Neural cell (in vitro differentiated cells): Measurements from ENCODE around the gene SQSTM1. TPM values are rescaled to one million over a fixed set of nuclear protein-coding genes. Genes with fewer than 3 reads are reported as not detected.

ENCODE experiments used
- H2AFZ ChIP-seq: fragments of 200-600, 300-800 bp; sonication (generic), shearing (Covaris generic); 2 replicates; pipeline ENCODE4 v1.6.0; 2014; ENCODE audit warnings: low read depth, mild to moderate bottlenecking, antibody characterized with exemption, low read length, moderate library complexity
- H3F3A ChIP-seq: fragments of 200-600 bp; shearing (Covaris generic); 2 replicates; pipeline ENCODE4 v1.6.1; 2016; ENCODE audit warnings: mild to moderate bottlenecking, moderate library complexity, mixed read lengths, antibody characterized with exemption, low read length; ENCODE audit not compliant: insufficient read depth, poor library complexity, severe bottlenecking
- H3K27ac ChIP-seq: fragments of 200-600, 300-800 bp; sonication (generic), shearing (Covaris generic); 2 replicates; pipeline ENCODE4 v1.5.1; 2014; ENCODE audit warnings: mild to moderate bottlenecking, low read length, moderate library complexity
- H3K27me3 ChIP-seq: fragments of 300-800, 200-600 bp; sonication (generic), shearing (Covaris generic); 2 replicates; pipeline ENCODE4 v1.6.0; 2014; ENCODE audit warnings: mild to moderate bottlenecking, low read depth, low read length, moderate library complexity; ENCODE audit not compliant: insufficient read depth
- H3K36me3 ChIP-seq: fragments of 300-800, 200-600 bp; sonication (generic), shearing (Covaris generic); 2 replicates; pipeline ENCODE4 v1.5.1; 2014; ENCODE audit warnings: mild to moderate bottlenecking, antibody characterized with exemption, low read length, moderate library complexity; ENCODE audit not compliant: insufficient read depth
- H3K4me2 ChIP-seq: fragments of 300-800, 200-600 bp; sonication (generic), shearing (Covaris generic); 2 replicates; pipeline ENCODE4 v1.6.0; 2014; ENCODE audit warnings: mild to moderate bottlenecking, low read length
- H3K4me3 ChIP-seq: fragments of 300-800, 200-600 bp; sonication (generic), shearing (Covaris generic); 2 replicates; pipeline ENCODE4 v1.5.1; 2014; ENCODE audit warnings: mild to moderate bottlenecking, low read length, moderate library complexity
- H3K79me2 ChIP-seq: fragments of 200-600 bp; shearing (Covaris generic); replicated peaks from 2 replicates; pipeline ENCODE4 v1.6.0; 2014; ENCODE audit warnings: mild to moderate bottlenecking, low read length, moderate library complexity; ENCODE audit not compliant: insufficient read depth
- H3K9ac ChIP-seq: fragments of 300-800, 200-600 bp; sonication (generic), shearing (Covaris generic); 2 replicates; pipeline ENCODE4 v1.6.1; 2016; ENCODE audit warnings: mild to moderate bottlenecking, low read length, mixed read lengths
- H3K9me2 ChIP-seq: fragments of 200-600 bp; shearing (Covaris generic); 2 replicates; pipeline ENCODE4 v1.6.1; 2016; ENCODE audit warnings: mild to moderate bottlenecking, low read length, mixed read lengths; ENCODE audit not compliant: insufficient read depth
- H3K9me3 ChIP-seq: fragments of 200-600, 300-800 bp; sonication (generic), shearing (Covaris generic); 2 replicates; pipeline ENCODE4 v1.6.1; 2016; ENCODE audit warnings: mild to moderate bottlenecking, mixed run types, low read length, moderate library complexity, mixed read lengths
- H4K20me1 ChIP-seq: fragments of 200-600 bp; shearing (Covaris generic); 2 replicates; pipeline ENCODE4 v1.6.1; 2016; ENCODE audit warnings: mild to moderate bottlenecking, mixed run types; ENCODE audit not compliant: insufficient read depth
- EP300 ChIP-seq: fragments of 450-650 bp; conservative IDR thresholded peaks from 2 replicates; pipeline ENCODE4 v1.6.1; 2014; ENCODE audit warnings: antibody characterized with exemption, mild to moderate bottlenecking, moderate library complexity; ENCODE audit not compliant: poor library complexity, severe bottlenecking
- EZH2 ChIP-seq: fragments of 200-600, 300-800 bp; shearing (Covaris generic), sonication (generic); IDR thresholded peaks from 2 replicates; pipeline ENCODE4 v1.6.1; 2014; ENCODE audit warnings: antibody characterized with exemption, low read length, borderline replicate concordance, mild to moderate bottlenecking; ENCODE audit not compliant: insufficient read depth, poor library complexity, severe bottlenecking
- MXI1 ChIP-seq: fragments of 450-650 bp; conservative IDR thresholded peaks from 2 replicates; pipeline ENCODE4 v1.6.1; 2014; ENCODE audit warnings: antibody characterized with exemption, mild to moderate bottlenecking; ENCODE audit not compliant: poor library complexity, severe bottlenecking
- POLR2AphosphoS5 ChIP-seq: IDR thresholded peaks from 2 replicates; pipeline ENCODE4 v1.6.1; 2012
- RAD21 ChIP-seq: fragments of 450-650 bp; conservative IDR thresholded peaks from 2 replicates; pipeline ENCODE4 v1.6.1; 2014; ENCODE audit warnings: antibody characterized with exemption, mild to moderate bottlenecking, moderate library complexity
- REST ChIP-seq: IDR thresholded peaks from 2 replicates; pipeline ENCODE4 v1.6.1; 2012; ENCODE audit warnings: borderline replicate concordance
- SMC3 ChIP-seq: fragments of 450-650 bp; conservative IDR thresholded peaks from 2 replicates; pipeline ENCODE4 v1.6.1; 2014; ENCODE audit warnings: antibody characterized with exemption, mild to moderate bottlenecking, moderate library complexity; ENCODE audit not compliant: poor library complexity
- TAF1 ChIP-seq: IDR thresholded peaks from 2 replicates; pipeline ENCODE4 v1.6.1; 2012; ENCODE audit warnings: low read depth
- polyA plus RNA-seq: library from polyadenylated mRNA; depleted of rRNA; stranded (reverse); fragments of >200 nt; gene quantifications from 2 replicates; pipeline ENCODE4 v1.2.3, GENCODE V29; 2014
- TF ChIP-seq, protein P1 (sequence below): fragments of 450-650 bp; IDR thresholded peaks from 2 replicates; pipeline ENCODE4 v1.5.1; 2014; ENCODE audit warnings: antibody characterized with exemption, mild to moderate bottlenecking, moderate library complexity; ENCODE audit not compliant: poor library complexity, severe bottlenecking

The SQSTM1 gene
- polyA plus RNA-seq, 1 donor from 2014 or later = 64.5 TPM

GRCh38 chr5:179858241-179858585 is 37.5 kb downstream of the SQSTM1 start:
- Histone ChIP-seq H3K9me2 (no peaks in the 10 kb centered on the region), H3K9me3 (no peaks in the 10 kb centered on the region), H2AFZ (peak overlapping the region; percentile 31), H3K4me2 (peak overlapping the region; percentile 55), H3K36me3 (no peaks in the 10 kb centered on the region), H4K20me1 (no peaks in the 10 kb centered on the region), H3F3A (no peaks in the 10 kb centered on the region), H3K27ac (peak overlapping the region; percentile 90), H3K9ac (peak overlapping the region; percentile 93), H3K4me3 (peak overlapping the region; percentile 99), H3K27me3 (no peaks in the 10 kb centered on the region), H3K79me2 (peaks cover 36% of the 10 kb centered on the region)
- peak; percentile 20 for TF ChIP-seq SMC3
- no peak for TF ChIP-seq TAF1

DNA sequence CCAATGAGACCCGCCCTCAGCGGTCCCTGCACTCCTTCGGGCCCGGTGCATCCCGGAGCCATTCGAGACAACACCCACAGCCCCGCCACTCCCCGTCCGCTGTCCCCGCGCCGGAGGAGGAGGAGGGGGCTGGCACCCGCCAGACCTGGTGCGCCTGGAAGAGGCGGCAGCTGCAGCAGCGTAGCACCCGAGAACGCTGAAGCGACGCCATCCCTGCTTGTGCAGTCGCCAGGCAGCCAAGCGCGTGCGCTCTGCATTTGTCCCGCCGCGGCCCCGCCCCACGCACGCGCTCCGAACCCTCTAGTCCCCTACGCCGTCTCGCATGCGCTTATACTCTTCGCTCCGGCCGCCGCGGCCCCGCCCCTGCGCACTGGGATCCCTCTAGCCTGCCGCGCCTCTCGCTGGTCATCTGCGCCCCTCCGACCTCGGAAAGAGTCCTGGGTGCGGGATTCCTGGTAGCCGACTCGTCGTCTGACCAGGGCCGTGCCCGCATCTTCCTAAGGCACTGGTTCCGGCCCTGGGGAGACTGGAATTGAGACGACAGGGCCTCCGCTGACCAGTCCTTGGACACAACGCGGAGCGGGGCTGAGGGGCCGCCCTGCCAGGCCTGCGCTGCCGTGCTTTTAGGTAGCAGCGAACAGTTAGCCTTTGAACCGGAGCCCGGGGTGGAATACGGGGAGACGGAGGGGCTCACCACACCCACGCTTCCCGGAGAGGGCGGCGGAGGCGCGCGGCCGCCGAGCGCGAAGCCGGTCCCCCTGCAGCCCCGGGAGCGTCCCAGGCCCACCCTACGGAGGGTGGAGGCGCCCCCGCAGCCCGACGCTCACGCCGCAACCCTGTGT is 38.1 kb downstream of the SQSTM1 start, which contains the start of gene MRNIP:
Gene MRNIP, minus strand, starts transcription at position 232 of the 842 bp plus-strand sequence. Its CDS starts 21 bp downstream, at position 211.
- Histone ChIP-seq H2AFZ (peak within 1 kb of the TSS; percentile 73), H3K9me2 (no peaks in the 10 kb centered on the region), H3K27ac (peak within 1 kb of the TSS; percentile 90)

More for the DNA sequence above, 38.1 kb downstream of the SQSTM1 start, which contains the start of gene MRNIP:
- H3K36me3 ChIP-seq = no peaks in the 10 kb centered on the region
- H4K20me1 ChIP-seq = no peaks in the 10 kb centered on the region
- H3K79me2 ChIP-seq = peaks cover 36% of the 10 kb centered on the region
- no peaks in the 10 kb centered on the region for H3K9me3 ChIP-seq
- peak within 1 kb of the TSS; percentile 93 for H3K9ac ChIP-seq
- no peaks in the 10 kb centered on the region for H3F3A ChIP-seq
- H3K4me3 ChIP-seq = peak within 1 kb of the TSS; percentile 99
- TF ChIP-seq POLR2AphosphoS5 = peak; percentile 93
- peak; percentile 31 for TF ChIP-seq RAD21
- TF ChIP-seq, protein P1, sequence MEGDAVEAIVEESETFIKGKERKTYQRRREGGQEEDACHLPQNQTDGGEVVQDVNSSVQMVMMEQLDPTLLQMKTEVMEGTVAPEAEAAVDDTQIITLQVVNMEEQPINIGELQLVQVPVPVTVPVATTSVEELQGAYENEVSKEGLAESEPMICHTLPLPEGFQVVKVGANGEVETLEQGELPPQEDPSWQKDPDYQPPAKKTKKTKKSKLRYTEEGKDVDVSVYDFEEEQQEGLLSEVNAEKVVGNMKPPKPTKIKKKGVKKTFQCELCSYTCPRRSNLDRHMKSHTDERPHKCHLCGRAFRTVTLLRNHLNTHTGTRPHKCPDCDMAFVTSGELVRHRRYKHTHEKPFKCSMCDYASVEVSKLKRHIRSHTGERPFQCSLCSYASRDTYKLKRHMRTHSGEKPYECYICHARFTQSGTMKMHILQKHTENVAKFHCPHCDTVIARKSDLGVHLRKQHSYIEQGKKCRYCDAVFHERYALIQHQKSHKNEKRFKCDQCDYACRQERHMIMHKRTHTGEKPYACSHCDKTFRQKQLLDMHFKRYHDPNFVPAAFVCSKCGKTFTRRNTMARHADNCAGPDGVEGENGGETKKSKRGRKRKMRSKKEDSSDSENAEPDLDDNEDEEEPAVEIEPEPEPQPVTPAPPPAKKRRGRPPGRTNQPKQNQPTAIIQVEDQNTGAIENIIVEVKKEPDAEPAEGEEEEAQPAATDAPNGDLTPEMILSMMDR = no peak
- TF ChIP-seq EP300 = no peak
- TF ChIP-seq EZH2 = no peak
- TF ChIP-seq REST = peak; percentile 72
- peak; percentile 78 for TF ChIP-seq TAF1
- peak; percentile 25 for TF ChIP-seq SMC3
- peak; percentile 93 for TF ChIP-seq MXI1
- no peaks in the 10 kb centered on the region for H3K27me3 ChIP-seq
- H3K4me2 ChIP-seq = peak within 1 kb of the TSS; percentile 55
